Keratinocyte (primary cell): ENCODE results near the gene PFDN5. TPM values are rescaled to one million over a fixed set of nuclear protein-coding genes. Genes with fewer than 3 reads are reported as not detected.

Source experiments
- DNase-seq: peaks from one replicate; pipeline ENCODE4 v3.0.0-alpha.2; 2011; ENCODE audit warnings: low read depth, missing footprints, low spot score
- FAIRE-seq: peaks from 2 replicates; lab custom pipeline; 2011; peaks lifted over from hg19 to GRCh38; lab: Jason Lieb, UNC
- H2AFZ ChIP-seq: 2 replicates; pipeline ENCODE4 v1.6.0; 2012; ENCODE audit warnings: low read length, control low read depth, inconsistent platforms; ENCODE audit not compliant: control insufficient read depth
- H3K27ac ChIP-seq: 2 replicates; pipeline ENCODE4 v1.5.1; 2011; ENCODE audit warnings: low read length; ENCODE audit not compliant: control insufficient read depth, insufficient read depth
- H3K27me3 ChIP-seq: 3 replicates; pipeline ENCODE4 v1.6.0; 2011; ENCODE audit warnings: low read length; ENCODE audit not compliant: control insufficient read depth, insufficient read depth; ENCODE audit errors: extremely low read depth
- H3K36me3 ChIP-seq, 2 experiments: 2 replicates in 1 of 2; 3 replicates in 1 of 2; pipeline ENCODE4 v1.5.1; 2011; ENCODE audit warnings: low read length in 2 of 2, mild to moderate bottlenecking in 1 of 2; ENCODE audit not compliant: control insufficient read depth in 2 of 2, insufficient read depth in 2 of 2; ENCODE audit errors: extremely low read depth in 1 of 2
- H3K4me1 ChIP-seq: 3 replicates; pipeline ENCODE4 v1.5.1; 2011; ENCODE audit warnings: low read length; ENCODE audit not compliant: control insufficient read depth, insufficient read depth; ENCODE audit errors: extremely low read depth
- H3K4me2 ChIP-seq: 3 replicates; pipeline ENCODE4 v1.6.0; 2011; ENCODE audit warnings: low read depth, low read length; ENCODE audit not compliant: control insufficient read depth, insufficient read depth; ENCODE audit errors: extremely low read depth
- H3K4me3 ChIP-seq, 3 experiments: fragments of 200-600 bp in 1 of 3; sonication (generic) in 1 of 3; 2 replicates in 2 of 3; 3 replicates in 1 of 3; pipeline ENCODE4 v1.5.1; 2011 to 2016; ENCODE audit warnings: low read length in 3 of 3, mild to moderate bottlenecking in 3 of 3, control low read depth in 2 of 3, inconsistent platforms in 1 of 3, low read depth in 1 of 3, mixed read lengths in 1 of 3, mixed run types in 1 of 3, moderate library complexity in 1 of 3; ENCODE audit not compliant: control insufficient read depth in 2 of 3, insufficient read depth in 2 of 3; ENCODE audit errors: extremely low read depth in 1 of 3
- H3K79me2 ChIP-seq: 2 replicates; pipeline ENCODE4 v1.6.0; 2012; ENCODE audit warnings: low read length; ENCODE audit not compliant: control insufficient read depth, insufficient read depth
- H3K9ac ChIP-seq: 3 replicates; pipeline ENCODE4 v1.6.0; 2011; ENCODE audit warnings: low read length; ENCODE audit not compliant: control insufficient read depth, insufficient read depth; ENCODE audit errors: extremely low read depth
- H3K9me1 ChIP-seq: 3 replicates; pipeline ENCODE4 v1.6.0; 2011; ENCODE audit warnings: low read length; ENCODE audit not compliant: control insufficient read depth, insufficient read depth; ENCODE audit errors: extremely low read depth
- H3K9me3 ChIP-seq: 2 replicates; pipeline ENCODE4 v1.5.1; 2012; ENCODE audit warnings: low read depth, low read length; ENCODE audit not compliant: control insufficient read depth
- H4K20me1 ChIP-seq: 3 replicates; pipeline ENCODE4 v1.6.0; 2011; ENCODE audit warnings: low read length; ENCODE audit not compliant: control insufficient read depth, insufficient read depth; ENCODE audit errors: extremely low read depth
- EZH2 ChIP-seq: IDR thresholded peaks from one replicate; pipeline ENCODE4 v1.6.1; 2012; ENCODE audit warnings: inconsistent platforms, mild to moderate bottlenecking, low read length, moderate library complexity
- dilution Hi-C: fragments of 300-500 bp; cut with MboI; formaldehyde crosslinking; loops from one replicate; pipeline ENCODE4 v1.7.0; 2020; ENCODE audit warnings: low sequenced_read_pairs; ENCODE audit not compliant: extremely low pct_ligation_motif_present
- polyA plus RNA-seq, 5 experiments: library from polyadenylated mRNA; depleted of rRNA in 3 of 5; stranded (reverse) in 3 of 5; stranded (forward) in 1 of 5; unstranded in 1 of 5; fragments of >200 nt; gene quantifications; 1 replicate in 1 of 5; 2 replicates in 3 of 5; 3 replicates in 1 of 5; pipeline versions ENCODE4 v1.2.1 to v1.2.3, GENCODE V29; 2011 to 2012; ENCODE audit warnings: missing spikeins in 2 of 5, low read depth in 1 of 5, low replicate concordance in 1 of 5
- TF ChIP-seq, protein P1 (sequence below), 3 experiments: IDR thresholded peaks in 1 of 3; conservative IDR thresholded peaks in 1 of 3; optimal IDR thresholded peaks in 1 of 3; 2 replicates in 2 of 3; 3 replicates in 1 of 3; pipeline versions ENCODE3 to v1.5.1; 2011; ENCODE audit warnings: low read length in 3 of 3, mild to moderate bottlenecking in 3 of 3, moderate library complexity in 2 of 3, control low read depth in 1 of 3, inconsistent platforms in 1 of 3; ENCODE audit not compliant: insufficient read depth in 2 of 3; ENCODE audit errors: extremely low read depth in 1 of 3

The PFDN5 gene
- polyA plus RNA-seq, 1 donor (not counting 4 experiments of a cell fraction or from before 2014, with no cell fraction given), result 659 TPM

DNA sequence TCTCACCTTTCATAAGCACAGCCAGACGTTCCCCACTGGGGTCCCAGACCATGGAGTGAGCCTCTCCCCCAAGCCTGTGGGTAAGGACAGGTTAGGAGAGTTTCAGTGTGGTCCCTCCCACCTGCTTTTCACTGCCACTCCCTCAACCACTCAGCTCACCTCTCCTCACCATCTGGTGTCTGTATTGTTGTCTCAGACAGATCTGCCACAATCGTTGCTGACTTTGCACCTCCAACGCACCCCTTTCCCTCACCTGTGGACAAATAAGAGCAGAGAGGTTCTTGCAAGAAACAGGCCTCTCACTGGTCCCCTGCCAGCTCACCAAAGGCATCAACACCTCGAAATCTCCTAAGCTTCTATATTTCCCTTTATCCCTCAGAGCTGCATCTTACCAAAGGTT lies 12.9 kb downstream of the PFDN5 start:
- H3K4me1 ChIP-seq, result no peaks in the 10 kb centered on the region
- no peak overlapping the region for H3K27ac ChIP-seq

GRCh38 chr12:53313996-53314395 lies 18.7 kb downstream of the PFDN5 start:
- no peaks in the 10 kb centered on the region for H3K9me3 ChIP-seq
- FAIRE-seq (no peak), DNase-seq (no peak)
- H3K27ac ChIP-seq, result no peak overlapping the region
- H3K4me2 ChIP-seq, result no peak overlapping the region
- TF ChIP-seq, protein P1, sequence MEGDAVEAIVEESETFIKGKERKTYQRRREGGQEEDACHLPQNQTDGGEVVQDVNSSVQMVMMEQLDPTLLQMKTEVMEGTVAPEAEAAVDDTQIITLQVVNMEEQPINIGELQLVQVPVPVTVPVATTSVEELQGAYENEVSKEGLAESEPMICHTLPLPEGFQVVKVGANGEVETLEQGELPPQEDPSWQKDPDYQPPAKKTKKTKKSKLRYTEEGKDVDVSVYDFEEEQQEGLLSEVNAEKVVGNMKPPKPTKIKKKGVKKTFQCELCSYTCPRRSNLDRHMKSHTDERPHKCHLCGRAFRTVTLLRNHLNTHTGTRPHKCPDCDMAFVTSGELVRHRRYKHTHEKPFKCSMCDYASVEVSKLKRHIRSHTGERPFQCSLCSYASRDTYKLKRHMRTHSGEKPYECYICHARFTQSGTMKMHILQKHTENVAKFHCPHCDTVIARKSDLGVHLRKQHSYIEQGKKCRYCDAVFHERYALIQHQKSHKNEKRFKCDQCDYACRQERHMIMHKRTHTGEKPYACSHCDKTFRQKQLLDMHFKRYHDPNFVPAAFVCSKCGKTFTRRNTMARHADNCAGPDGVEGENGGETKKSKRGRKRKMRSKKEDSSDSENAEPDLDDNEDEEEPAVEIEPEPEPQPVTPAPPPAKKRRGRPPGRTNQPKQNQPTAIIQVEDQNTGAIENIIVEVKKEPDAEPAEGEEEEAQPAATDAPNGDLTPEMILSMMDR (optimal IDR thresholded peaks at IDR 0.05 in 1 of 3, IDR thresholded peaks at IDR 0.05 in 1 of 3, conservative IDR thresholded peaks at IDR 0.05 in 1 of 3; ENCODE audit: extremely low read depth in 1 of 3, insufficient read depth in 2 of 3, low read length in 3 of 3), result no peak
- TF ChIP-seq EZH2, result no peak
- dilution Hi-C loops, result no loop called here
- H3K27me3 ChIP-seq, result no peaks in the 10 kb centered on the region
- no peak overlapping the region for H3K9ac ChIP-seq
- H3K79me2 ChIP-seq, result no peaks in the 10 kb centered on the region
- no peaks in the 10 kb centered on the region for H4K20me1 ChIP-seq
- no peak overlapping the region for H3K4me3 ChIP-seq
- peaks cover 17 to 19% of the 10 kb centered on the region in 2 experiments for H3K36me3 ChIP-seq
- H3K4me1 ChIP-seq, result no peaks in the 10 kb centered on the region
- no peak overlapping the region for H2AFZ ChIP-seq
- H3K9me1 ChIP-seq, result no peaks in the 10 kb centered on the region

More for the DNA sequence above, 12.9 kb downstream of the PFDN5 start:
- no peak overlapping the region for H3K9ac ChIP-seq
- H3K9me1 ChIP-seq, result no peaks in the 10 kb centered on the region
- H2AFZ ChIP-seq, result no peak overlapping the region
- DNase-seq, result no peak
- FAIRE-seq, result no peak
- TF ChIP-seq, protein P1 (optimal IDR thresholded peaks at IDR 0.05 in 1 of 3, IDR thresholded peaks at IDR 0.05 in 1 of 3, conservative IDR thresholded peaks at IDR 0.05 in 1 of 3; ENCODE audit: extremely low read depth in 1 of 3, insufficient read depth in 2 of 3, low read length in 3 of 3), result no peak
- TF ChIP-seq EZH2, result no peak
- dilution Hi-C loops, result no loop called here
- peaks cover 24 to 41% of the 10 kb centered on the region in 2 experiments for H3K36me3 ChIP-seq
- no peaks in the 10 kb centered on the region for H3K79me2 ChIP-seq
- H3K27me3 ChIP-seq, result no peaks in the 10 kb centered on the region
- no peaks in the 10 kb centered on the region for H4K20me1 ChIP-seq
- H3K9me3 ChIP-seq, result no peaks in the 10 kb centered on the region
- no peak overlapping the region for H3K4me2 ChIP-seq
- H3K4me3 ChIP-seq, result no peak overlapping the region
